Measurements from ENCODE around the gene CCNL2.

CCNL2 gene

DNA sequence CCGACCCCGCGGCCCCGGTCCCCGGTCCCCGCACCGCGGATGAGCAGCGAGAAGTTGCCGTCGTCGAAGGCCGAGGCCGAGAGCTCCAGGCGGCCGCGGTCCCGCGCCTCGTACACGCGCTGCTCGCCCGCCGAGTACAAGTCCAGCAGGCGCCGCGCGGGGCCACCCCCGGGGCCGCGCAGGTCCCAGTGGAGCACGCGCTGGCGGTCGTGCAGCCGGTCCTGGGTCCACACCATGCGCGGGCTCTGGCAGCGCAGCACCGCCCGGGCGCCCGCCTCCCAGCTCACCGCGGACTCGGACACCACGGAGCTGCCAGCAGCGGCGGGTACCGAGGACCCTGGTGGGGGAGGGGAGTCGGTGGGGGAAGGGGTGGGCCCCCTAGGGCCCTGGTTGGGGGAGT lies 43.7 kb downstream of the CCNL2 start:
- H3K27me3 Mint-ChIP-seq: peaks cover 2% of the 10 kb centered on the region
- no peak overlapping the region for H3K4me3 Mint-ChIP-seq
- no peaks in the 10 kb centered on the region for H3K36me3 Mint-ChIP-seq
- peaks cover 24% of the 10 kb centered on the region for H3K4me1 Mint-ChIP-seq (ENCODE audit: low read depth)
- no peak overlapping the region for H3K27ac Mint-ChIP-seq
- no peaks in the 10 kb centered on the region for H3K9me3 Mint-ChIP-seq (ENCODE audit: low read depth)

DNA sequence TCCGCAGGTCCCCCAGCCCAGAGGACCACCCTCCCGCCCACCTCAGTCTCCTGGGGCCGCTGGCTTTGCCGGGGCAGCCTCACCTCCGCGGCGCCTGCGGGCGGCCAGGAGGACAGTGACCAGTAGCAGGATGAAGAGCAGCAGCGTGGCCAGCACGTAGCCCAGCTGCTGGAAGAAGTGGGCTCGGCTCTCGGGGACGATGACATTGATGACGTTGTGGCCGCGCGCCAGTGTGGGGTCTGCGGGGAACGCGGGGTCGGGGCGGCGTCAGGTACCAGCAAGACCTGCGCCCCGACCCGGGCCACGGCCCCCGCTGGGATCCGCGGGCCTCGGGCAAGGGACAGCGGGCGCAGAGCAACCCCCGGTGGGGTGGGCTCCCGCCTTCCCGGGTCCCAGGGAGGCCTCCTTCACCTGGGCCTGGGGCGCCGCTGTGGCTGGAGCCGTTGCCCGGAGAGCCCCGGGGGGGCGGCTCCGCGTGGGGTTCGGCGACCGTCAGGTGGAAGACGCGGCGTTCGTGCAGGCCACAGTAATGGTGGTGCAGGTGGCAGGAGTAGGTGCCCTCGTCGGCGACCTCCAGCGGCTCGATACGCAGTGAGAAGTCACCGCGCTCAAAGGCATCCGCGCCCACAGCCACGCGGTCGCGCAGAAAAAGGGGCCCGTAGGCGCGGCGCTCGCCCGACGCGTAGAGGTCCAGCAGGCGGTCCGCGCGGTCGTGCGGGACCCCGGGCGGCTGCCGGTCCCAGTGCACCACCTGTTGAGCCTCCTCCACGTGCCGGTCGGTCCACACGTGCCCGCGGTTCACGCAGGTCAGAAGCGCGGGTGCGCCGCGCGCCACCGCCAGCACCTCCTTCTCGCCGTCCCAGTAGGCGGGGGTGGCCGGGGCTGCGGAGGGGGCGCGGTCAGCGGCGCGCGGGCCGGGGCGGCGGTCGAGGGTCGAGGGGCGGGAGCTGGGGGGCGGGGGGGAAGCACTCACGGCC lies 44.6 kb downstream of the CCNL2 start:
- H3K27me3 Mint-ChIP-seq: peaks cover 2% of the 10 kb centered on the region
- peak overlapping the region; percentile 65 for H3K4me3 Mint-ChIP-seq
- no peak overlapping the region for H3K27ac Mint-ChIP-seq
- no peaks in the 10 kb centered on the region for H3K9me3 Mint-ChIP-seq (ENCODE audit: low read depth)
- H3K4me1 Mint-ChIP-seq (ENCODE audit: low read depth): peaks cover 21% of the 10 kb centered on the region
- H3K36me3 Mint-ChIP-seq: no peaks in the 10 kb centered on the region

DNA sequence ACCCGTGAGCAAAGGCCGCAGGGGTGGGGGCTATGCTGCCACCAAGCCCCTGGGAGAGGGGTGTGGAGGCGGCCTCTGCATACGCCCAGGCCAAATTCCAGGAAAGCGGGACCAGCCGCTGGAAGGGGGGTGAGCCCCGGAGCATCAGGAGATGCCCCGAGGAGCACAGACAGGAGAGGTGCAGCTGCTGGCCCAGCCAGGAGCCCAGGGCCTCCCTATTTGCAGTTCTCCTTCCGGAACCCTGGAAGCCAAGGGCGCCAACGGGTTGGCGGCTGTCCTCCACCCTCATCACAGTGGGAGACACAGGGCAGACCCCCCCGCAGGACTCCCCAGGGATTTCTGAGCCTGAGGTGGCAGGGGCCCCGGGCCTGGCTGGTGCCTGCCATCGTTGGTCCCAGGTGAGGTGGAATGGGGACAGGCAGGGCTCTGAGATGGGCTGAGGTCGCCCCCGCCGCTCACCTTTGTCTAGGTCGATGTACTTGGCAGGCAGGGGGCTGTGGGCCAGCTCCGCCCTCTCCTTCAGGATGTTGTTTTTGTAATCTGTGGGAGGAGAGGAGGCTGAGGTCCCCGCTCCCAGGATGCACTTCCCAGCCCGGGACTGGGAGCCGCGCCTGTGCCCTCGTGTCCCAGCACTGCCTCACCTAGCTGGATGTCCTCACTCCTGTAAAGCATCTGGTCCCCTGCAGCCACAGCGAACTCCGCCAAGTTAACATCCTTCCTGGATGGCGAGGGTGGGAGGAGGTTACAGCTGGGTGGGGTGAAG lies 45.6 kb downstream of the CCNL2 start:
- peak overlapping the region; percentile 23 for H3K4me3 Mint-ChIP-seq
- H3K27me3 Mint-ChIP-seq: peaks cover 2% of the 10 kb centered on the region
- H3K4me1 Mint-ChIP-seq (ENCODE audit: low read depth): peaks cover 14% of the 10 kb centered on the region
- H3K36me3 Mint-ChIP-seq: no peaks in the 10 kb centered on the region
- H3K27ac Mint-ChIP-seq: no peak overlapping the region
- no peaks in the 10 kb centered on the region for H3K9me3 Mint-ChIP-seq (ENCODE audit: low read depth)

DNA sequence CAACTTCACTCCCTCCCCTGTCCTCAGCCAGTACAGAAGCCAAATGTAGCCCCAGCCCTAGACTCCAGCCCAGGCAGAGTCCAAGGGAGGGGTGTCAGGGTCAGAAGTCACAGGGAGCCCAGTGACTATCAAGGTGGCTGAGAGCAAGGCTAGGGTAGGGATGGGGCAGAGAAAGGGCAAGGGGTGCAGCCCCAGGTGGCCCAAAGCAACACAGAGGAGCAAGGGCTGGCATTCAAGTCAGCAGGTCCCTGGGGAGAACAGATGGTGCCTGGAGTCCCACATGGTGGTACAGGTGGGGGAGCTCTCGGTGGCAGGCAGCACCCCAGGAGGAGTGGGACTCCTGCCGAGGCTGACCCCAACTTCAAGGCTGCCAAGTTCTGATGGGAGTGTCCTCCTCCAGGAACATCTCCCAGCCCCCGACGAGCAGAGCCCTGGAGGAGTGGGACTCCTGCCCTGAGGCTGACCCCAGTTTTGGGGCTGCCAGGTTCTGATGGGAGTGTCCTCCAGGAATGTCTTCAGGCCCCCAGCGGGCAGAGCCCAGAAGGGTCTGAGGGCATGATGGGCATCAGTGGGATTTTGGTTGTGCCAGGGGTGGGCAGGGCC lies 46.2 kb downstream of the CCNL2 start:
- Mint-ChIP-seq H3K4me3 (peak overlapping the region; percentile 74), H3K36me3 (no peaks in the 10 kb centered on the region), H3K27me3 (peaks cover 2% of the 10 kb centered on the region), H3K9me3 (ENCODE audit: low read depth) (no peaks in the 10 kb centered on the region), H3K27ac (no peak overlapping the region), H3K4me1 (ENCODE audit: low read depth) (peaks cover 11% of the 10 kb centered on the region)

GRCh38 chr1:1351511-1352427 lies 47.4 kb downstream of the CCNL2 start:
- Mint-ChIP-seq H3K9me3 (ENCODE audit: low read depth) (no peaks in the 10 kb centered on the region), H3K4me3 (peak overlapping the region; percentile 74), H3K27ac (peak overlapping the region; percentile 41), H3K36me3 (no peaks in the 10 kb centered on the region), H3K4me1 (ENCODE audit: low read depth) (peaks cover 14% of the 10 kb centered on the region), H3K27me3 (peaks cover 2% of the 10 kb centered on the region)

GRCh38 chr1:1349256-1350012 lies 49.7 kb downstream of the CCNL2 start, which contains the start of gene DVL1:
Gene DVL1 (minus strand): TSS chr1:1349418. CDS start chr1:1349065, 353 bp downstream.
- no peaks in the 10 kb centered on the region for H3K9me3 Mint-ChIP-seq (ENCODE audit: low read depth)
- peaks cover 17% of the 10 kb centered on the region for H3K4me1 Mint-ChIP-seq (ENCODE audit: low read depth)
- H3K4me3 Mint-ChIP-seq: peak within 1 kb of the TSS; percentile 79
- H3K27ac Mint-ChIP-seq: no peak within 1 kb of the TSS
- no peaks in the 10 kb centered on the region for H3K36me3 Mint-ChIP-seq
- peaks cover 2% of the 10 kb centered on the region for H3K27me3 Mint-ChIP-seq

GRCh38 chr1:1348420-1349255 lies 50.5 kb downstream of the CCNL2 start:
- Mint-ChIP-seq H3K36me3 (no peaks in the 10 kb centered on the region), H3K4me3 (peak overlapping the region; percentile 79), H3K27me3 (peaks cover 2% of the 10 kb centered on the region), H3K9me3 (ENCODE audit: low read depth) (no peaks in the 10 kb centered on the region), H3K4me1 (ENCODE audit: low read depth) (peaks cover 17% of the 10 kb centered on the region), H3K27ac (no peak overlapping the region)

GRCh38 chr1:1347663-1348419 lies 51.3 kb downstream of the CCNL2 start:
- Mint-ChIP-seq H3K4me3 (peak overlapping the region; percentile 79), H3K27me3 (peaks cover 2% of the 10 kb centered on the region), H3K27ac (no peak overlapping the region), H3K4me1 (ENCODE audit: low read depth) (peaks cover 16% of the 10 kb centered on the region), H3K9me3 (ENCODE audit: low read depth) (no peaks in the 10 kb centered on the region), H3K36me3 (no peaks in the 10 kb centered on the region)

DNA sequence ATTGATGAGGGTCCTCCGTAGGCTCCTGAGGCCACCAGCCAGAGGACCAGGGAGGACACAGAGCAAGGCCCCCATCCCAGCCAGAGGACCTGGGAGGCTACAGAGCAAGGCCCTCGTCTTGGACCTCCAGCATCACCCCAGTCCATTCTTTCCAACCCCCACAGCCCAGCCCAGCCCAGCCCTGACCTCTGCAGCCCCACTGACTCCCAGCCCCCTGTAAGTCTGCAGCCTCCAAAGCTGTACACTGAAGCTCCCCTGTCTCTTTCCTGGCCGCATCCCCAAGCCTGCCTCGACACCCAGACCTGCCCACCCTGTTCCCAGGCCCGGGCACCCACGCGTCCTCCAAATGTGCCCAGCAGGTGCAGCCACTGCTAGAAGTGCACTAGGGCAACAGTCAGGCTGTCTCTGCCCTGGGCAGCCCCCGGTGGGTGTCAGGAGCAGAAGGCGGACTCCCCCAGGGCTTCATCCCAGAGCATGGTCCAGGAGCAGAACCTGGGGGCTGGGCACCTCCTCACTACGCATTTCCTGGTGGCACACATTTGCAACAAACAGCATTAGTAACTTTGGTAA lies 52.0 kb downstream of the CCNL2 start:
- H3K4me3 Mint-ChIP-seq: peak overlapping the region; percentile 79
- peaks cover 10% of the 10 kb centered on the region for H3K4me1 Mint-ChIP-seq (ENCODE audit: low read depth)
- no peak overlapping the region for H3K27ac Mint-ChIP-seq
- no peaks in the 10 kb centered on the region for H3K36me3 Mint-ChIP-seq
- no peaks in the 10 kb centered on the region for H3K27me3 Mint-ChIP-seq
- H3K9me3 Mint-ChIP-seq (ENCODE audit: low read depth): no peaks in the 10 kb centered on the region

DNA sequence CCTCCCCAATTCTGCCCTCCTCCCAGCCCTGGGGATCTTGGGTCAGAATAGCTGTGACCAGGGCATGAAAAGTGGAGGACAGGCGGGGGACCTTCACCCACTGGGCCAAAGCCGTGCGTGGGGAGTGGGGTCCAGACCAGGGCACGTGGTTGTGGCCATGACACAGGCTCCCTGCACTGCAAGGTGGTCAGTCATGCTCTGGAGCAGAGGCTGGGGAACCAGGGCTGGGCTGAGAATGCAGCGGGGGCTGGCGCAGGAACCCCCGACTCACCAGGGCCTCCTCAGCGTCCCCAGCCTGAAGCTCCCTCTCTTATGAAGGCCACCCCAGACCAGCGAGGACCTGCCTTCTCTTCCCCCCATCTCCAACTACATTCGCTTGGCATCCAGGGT lies 52.6 kb downstream of the CCNL2 start:
- H3K4me3 Mint-ChIP-seq: peak overlapping the region; percentile 79
- H3K27me3 Mint-ChIP-seq: no peaks in the 10 kb centered on the region
- no peaks in the 10 kb centered on the region for H3K36me3 Mint-ChIP-seq
- peaks cover 10% of the 10 kb centered on the region for H3K4me1 Mint-ChIP-seq (ENCODE audit: low read depth)
- H3K27ac Mint-ChIP-seq: no peak overlapping the region
- H3K9me3 Mint-ChIP-seq (ENCODE audit: low read depth): no peaks in the 10 kb centered on the region

DNA sequence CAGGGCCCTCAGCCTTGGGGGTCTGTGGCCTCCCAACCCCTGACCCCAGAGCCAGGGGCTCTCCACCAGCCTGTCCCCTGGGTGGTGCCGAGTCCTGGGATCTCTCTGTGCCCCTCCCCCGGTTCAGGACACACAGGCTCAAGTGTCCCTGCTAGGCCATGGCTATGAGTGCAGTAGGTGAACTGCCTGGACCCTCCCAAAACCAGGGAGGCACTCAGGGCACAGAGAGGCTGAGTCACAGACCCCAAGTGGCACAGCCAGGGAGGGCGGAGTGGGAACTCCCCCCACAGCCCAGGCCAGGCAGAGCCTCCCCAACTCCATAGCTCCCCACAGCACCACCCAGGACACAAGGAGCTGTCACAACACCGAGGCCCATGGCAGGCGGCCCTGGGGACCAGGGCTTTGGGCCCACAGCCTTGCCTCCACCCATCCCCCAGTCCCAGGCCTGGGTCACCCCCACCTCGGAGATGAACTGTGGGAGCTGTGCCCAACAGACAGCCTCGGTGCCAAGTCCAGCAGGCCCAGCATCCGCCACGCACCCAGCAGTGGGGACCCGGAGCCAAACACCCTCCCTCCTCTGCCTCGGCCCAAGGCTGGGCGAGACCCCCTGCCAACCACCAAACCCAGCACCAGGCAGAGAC lies 53.2 kb downstream of the CCNL2 start:
- Mint-ChIP-seq H3K27ac (no peak overlapping the region), H3K9me3 (ENCODE audit: low read depth) (no peaks in the 10 kb centered on the region), H3K4me1 (ENCODE audit: low read depth) (peaks cover 12% of the 10 kb centered on the region), H3K36me3 (no peaks in the 10 kb centered on the region), H3K27me3 (no peaks in the 10 kb centered on the region), H3K4me3 (no peak overlapping the region)

DNA sequence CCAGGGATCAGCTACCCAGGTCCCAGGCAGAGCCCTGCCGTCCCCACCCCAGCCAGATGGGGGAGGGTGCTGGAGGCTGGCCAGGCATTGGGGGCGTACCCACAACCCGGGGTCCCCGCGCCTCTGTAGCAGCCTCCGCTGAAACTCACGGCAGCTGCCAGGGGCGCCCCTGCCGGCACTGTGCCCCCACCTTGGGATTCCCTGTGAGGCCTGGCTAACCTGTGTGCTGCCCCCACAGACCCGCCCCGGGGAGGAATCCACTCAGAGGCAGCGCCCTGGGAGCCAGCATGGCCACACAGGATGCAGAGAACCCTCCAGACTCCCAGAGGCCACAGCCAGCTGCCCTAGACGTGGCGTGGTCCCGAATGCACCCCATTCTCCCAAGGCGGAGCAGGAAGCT lies 53.8 kb downstream of the CCNL2 start:
- peaks cover 12% of the 10 kb centered on the region for H3K4me1 Mint-ChIP-seq (ENCODE audit: low read depth)
- no peak overlapping the region for H3K27ac Mint-ChIP-seq
- H3K27me3 Mint-ChIP-seq: no peaks in the 10 kb centered on the region
- H3K4me3 Mint-ChIP-seq: no peak overlapping the region
- no peaks in the 10 kb centered on the region for H3K36me3 Mint-ChIP-seq
- no peaks in the 10 kb centered on the region for H3K9me3 Mint-ChIP-seq (ENCODE audit: low read depth)

Data from activated naive CD8-positive, alpha-beta T cell (primary cell).